ENCODE results near the gene CA12.

The CA12 gene

DNA sequence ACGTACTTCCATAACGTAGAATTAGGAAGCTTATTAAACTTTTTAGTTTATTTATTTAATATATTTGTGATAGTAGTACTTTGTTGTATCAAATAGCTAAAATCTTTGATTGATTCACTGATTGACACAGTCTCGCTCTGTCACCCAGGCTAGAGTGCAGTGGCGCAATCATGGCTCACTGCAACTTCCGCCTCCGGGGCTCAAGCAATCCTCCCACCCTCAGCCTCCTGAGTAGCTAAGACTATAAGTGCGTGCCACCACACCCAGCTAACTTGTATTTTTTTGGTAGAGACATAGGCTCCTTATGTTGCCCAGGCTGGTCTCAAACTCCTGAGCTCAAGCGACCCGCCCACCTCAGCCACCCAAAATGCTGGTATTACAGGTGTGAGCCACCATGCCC is 98.5 kb downstream of the CA12 start:
- TF ChIP-seq, protein P1, sequence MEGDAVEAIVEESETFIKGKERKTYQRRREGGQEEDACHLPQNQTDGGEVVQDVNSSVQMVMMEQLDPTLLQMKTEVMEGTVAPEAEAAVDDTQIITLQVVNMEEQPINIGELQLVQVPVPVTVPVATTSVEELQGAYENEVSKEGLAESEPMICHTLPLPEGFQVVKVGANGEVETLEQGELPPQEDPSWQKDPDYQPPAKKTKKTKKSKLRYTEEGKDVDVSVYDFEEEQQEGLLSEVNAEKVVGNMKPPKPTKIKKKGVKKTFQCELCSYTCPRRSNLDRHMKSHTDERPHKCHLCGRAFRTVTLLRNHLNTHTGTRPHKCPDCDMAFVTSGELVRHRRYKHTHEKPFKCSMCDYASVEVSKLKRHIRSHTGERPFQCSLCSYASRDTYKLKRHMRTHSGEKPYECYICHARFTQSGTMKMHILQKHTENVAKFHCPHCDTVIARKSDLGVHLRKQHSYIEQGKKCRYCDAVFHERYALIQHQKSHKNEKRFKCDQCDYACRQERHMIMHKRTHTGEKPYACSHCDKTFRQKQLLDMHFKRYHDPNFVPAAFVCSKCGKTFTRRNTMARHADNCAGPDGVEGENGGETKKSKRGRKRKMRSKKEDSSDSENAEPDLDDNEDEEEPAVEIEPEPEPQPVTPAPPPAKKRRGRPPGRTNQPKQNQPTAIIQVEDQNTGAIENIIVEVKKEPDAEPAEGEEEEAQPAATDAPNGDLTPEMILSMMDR (IDR thresholded peaks at IDR 0.05; ENCODE audit: extremely low read depth, missing control alignments) = no peak
- DNase-seq (ENCODE audit: low spot score) = no peak

GRCh38 chr15:63277893-63278456 is 103.7 kb downstream of the CA12 start:
- TF ChIP-seq, protein P1 (IDR thresholded peaks at IDR 0.05; ENCODE audit: extremely low read depth, missing control alignments) = no peak
- no peak for DNase-seq (ENCODE audit: low spot score)

- TF ChIP-seq, protein P1 (IDR thresholded peaks at IDR 0.05; ENCODE audit: extremely low read depth, missing control alignments) = no peak
- DNase-seq (ENCODE audit: low spot score) = peak; percentile 94
Observed at GRCh38 chr15:63277038-63277892, 104.4 kb downstream of the CA12 start, which contains the start of gene APH1B. APH1B (plus strand) TSS chr15:63277605; CDS start chr15:63277624, 19 bp downstream.

DNA sequence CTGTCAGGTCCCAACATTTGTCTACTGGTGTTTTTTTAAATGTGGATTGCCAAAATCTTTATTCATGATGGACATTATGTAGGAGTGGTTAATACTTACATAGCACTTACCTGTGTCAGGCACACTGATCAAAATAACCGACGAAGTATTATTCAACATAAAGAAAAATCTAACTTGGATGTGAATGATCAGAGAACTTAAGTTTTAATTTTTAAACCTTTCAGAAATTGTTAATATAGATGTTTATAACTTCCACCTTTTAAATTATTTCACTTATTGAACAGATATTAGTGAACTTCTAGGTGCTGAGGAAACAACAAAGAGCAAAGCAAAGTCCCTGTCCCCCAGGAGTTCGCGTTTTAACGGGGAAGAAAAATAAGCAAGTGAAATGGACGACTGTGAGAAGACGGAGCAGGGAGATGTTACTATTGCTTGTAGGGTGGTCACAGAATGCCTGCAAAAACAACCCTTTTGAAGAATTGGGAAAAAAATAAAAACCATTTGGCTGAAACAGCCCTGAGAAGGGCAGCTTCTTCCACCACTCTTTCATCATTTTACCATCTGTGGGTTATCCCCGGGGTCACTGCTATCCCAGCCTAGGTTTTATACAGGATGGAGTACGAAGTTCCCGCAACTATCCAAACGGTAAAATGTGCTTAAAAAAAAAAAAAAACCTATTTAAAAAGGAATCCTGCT is 105.2 kb downstream of the CA12 start:
- no peak for DNase-seq (ENCODE audit: low spot score)
- TF ChIP-seq, protein P1 (IDR thresholded peaks at IDR 0.05; ENCODE audit: extremely low read depth, missing control alignments) = no peak

GRCh38 chr15:63274427-63274826 is 107.2 kb downstream of the CA12 start:
- no peak for DNase-seq (ENCODE audit: low spot score)
- TF ChIP-seq, protein P1 (IDR thresholded peaks at IDR 0.05; ENCODE audit: extremely low read depth, missing control alignments) = no peak

Measured in GM20000 (cell line).